ENCODE measurements around the gene NFIA.
"Not testable (repeated sequence)": the region's sequence is repeated elsewhere in the genome, so short reads cannot be mapped to it uniquely, and the experiment has no call there.

Gene NFIA

DNA sequence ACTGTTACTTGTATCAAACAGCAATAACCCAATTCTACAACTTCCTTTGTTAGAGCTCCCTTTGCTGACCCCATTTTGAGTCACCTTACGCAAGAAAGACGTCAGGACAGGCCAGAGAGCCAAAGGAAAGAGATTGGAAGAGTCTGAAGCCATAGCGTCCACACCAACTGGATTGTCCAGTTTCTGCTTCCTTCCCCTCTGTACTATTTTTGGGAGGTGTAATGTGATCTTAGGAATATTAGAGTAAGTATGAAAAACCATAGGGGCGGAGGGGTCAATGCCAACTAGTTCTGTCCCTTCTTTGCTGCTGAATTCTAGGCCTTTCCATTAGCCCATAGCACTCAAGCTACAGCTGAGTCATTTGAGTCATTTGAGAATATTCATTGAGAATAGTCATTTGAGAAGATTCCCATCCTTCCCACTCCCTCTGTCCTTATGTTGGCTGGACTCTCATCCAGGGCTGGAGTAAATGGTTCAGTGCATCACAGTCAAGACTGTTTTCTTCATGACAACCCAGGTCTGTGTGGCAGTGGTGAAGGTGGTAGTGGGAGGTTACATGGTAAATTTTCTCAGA, 14.8 kb upstream of the NFIA start:
- H3K9me3 ChIP-seq (ENCODE audit: control insufficient read depth, low read depth, low read length): no peaks in the 10 kb centered on the region
- H3K9ac ChIP-seq (ENCODE audit: low read length): no peak overlapping the region
- no peak overlapping the region for H3K27ac ChIP-seq (ENCODE audit: low read length)
- H3K36me3 ChIP-seq (ENCODE audit: control insufficient read depth, low read depth, low read length): no peaks in the 10 kb centered on the region
- H3K27me3 ChIP-seq (ENCODE audit: control insufficient read depth, insufficient read depth, low read length): peaks cover 20% of the 10 kb centered on the region
- H3K4me3 ChIP-seq (ENCODE audit: low read length): no peak overlapping the region
- H3K4me1 ChIP-seq (ENCODE audit: control insufficient read depth, low read depth, low read length): peaks cover 8% of the 10 kb centered on the region

DNA sequence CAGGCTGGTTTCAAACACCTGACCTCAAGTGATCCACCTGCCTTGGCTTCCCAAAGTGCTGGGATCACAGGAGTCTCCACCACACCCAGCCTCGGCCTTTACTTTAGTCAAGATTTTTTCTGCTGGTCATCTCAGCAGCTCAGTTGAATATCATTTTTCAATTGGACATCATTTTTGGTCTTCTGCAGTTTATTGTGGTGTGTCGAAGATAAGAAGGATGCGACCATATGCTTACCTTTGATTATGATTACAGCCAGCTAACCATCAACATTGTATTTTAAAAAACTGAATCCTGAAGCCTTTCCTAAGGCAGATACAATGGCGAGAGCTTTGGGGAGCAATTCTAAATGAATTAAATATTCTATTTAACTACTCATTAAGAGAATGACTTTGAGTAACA, 12.3 kb upstream of the NFIA start:
- Histone ChIP-seq H3K9ac (ENCODE audit: low read length) (no peak overlapping the region), H3K4me1 (ENCODE audit: control insufficient read depth, low read depth, low read length) (peaks cover 8% of the 10 kb centered on the region), H3K4me3 (ENCODE audit: low read length) (no peak overlapping the region), H3K27ac (ENCODE audit: low read length) (no peak overlapping the region), H3K27me3 (ENCODE audit: control insufficient read depth, insufficient read depth, low read length) (peaks cover 28% of the 10 kb centered on the region), H3K9me3 (ENCODE audit: control insufficient read depth, low read depth, low read length) (no peaks in the 10 kb centered on the region), H3K36me3 (ENCODE audit: control insufficient read depth, low read depth, low read length) (no peaks in the 10 kb centered on the region)

DNA sequence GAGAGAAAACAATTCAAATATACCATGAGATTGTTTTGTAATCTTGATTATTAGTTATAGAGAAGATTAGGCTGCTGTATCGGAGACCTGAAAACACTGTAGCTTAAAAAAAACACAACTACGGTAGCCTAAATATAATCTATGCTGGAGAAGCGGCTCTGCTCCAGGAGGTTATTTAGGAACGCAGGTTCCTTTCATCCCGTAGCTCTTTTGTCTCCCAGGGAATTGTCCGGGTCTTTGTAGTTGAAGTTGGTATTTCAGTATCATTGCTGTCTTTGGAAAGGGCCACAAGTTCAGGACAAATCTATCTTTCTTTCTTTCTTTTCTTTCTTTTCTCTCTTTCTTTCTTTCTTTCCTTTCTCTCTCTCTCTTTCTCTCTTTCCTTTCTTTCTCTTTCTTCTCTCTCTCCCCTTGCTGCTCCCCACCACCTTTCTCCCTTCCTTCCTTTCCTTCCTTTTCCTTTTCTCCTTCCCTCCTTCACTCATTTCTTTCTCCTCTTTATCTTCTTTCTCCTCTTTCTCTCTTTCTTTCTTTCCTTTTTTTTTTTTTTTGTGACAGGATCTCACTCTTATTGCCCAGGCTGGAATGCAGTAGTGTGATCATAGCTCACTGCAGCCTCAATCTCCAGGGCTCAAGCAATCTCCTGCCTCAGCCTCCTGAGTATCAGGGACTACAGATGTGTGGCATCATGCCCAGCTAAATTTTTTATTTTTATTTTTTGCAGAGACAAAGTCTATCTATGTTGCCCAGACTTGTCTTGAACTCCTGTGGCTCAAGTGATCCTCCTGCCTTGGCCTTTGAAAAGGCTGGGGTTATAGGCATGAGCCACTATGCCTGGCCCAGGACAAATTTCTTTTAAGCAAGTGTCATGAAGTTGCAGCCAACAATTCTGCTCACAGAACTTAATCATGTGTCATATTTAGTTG, 10.9 kb upstream of the NFIA start:
- H3K4me1 ChIP-seq (ENCODE audit: control insufficient read depth, low read depth, low read length): peaks cover 13% of the 10 kb centered on the region
- H3K4me3 ChIP-seq (ENCODE audit: low read length): no peak overlapping the region
- H3K27ac ChIP-seq (ENCODE audit: low read length): no peak overlapping the region
- H3K9ac ChIP-seq (ENCODE audit: low read length): no peak overlapping the region
- H3K36me3 ChIP-seq (ENCODE audit: control insufficient read depth, low read depth, low read length): no peaks in the 10 kb centered on the region
- H3K27me3 ChIP-seq (ENCODE audit: control insufficient read depth, insufficient read depth, low read length): peaks cover 42% of the 10 kb centered on the region
- no peaks in the 10 kb centered on the region for H3K9me3 ChIP-seq (ENCODE audit: control insufficient read depth, low read depth, low read length)

DNA sequence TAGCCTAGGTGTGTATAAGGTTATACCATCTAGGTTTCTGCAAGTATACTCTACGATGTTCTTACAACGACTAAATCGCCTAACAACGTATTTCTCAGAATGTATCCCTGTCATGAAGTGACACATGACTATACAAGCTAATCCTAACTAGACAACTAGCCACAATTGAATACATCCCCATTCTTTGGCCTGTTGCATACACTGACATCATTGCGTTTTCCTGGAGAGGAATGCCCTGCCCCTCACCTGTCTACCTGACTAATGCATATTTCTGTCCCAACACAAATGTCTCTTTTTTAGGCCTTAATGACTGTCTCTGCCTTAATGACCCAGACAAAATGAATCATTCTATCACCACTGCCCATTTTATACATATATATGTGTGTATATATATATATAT, 8.5 kb upstream of the NFIA start:
- no peak overlapping the region for H3K4me3 ChIP-seq (ENCODE audit: low read length)
- no peak overlapping the region for H3K27ac ChIP-seq (ENCODE audit: low read length)
- H3K9me3 ChIP-seq (ENCODE audit: control insufficient read depth, low read depth, low read length): no peaks in the 10 kb centered on the region
- H3K27me3 ChIP-seq (ENCODE audit: control insufficient read depth, insufficient read depth, low read length): peaks cover 57% of the 10 kb centered on the region
- H3K36me3 ChIP-seq (ENCODE audit: control insufficient read depth, low read depth, low read length): no peaks in the 10 kb centered on the region
- H3K4me1 ChIP-seq (ENCODE audit: control insufficient read depth, low read depth, low read length): peaks cover 22% of the 10 kb centered on the region
- no peak overlapping the region for H3K9ac ChIP-seq (ENCODE audit: low read length)

DNA sequence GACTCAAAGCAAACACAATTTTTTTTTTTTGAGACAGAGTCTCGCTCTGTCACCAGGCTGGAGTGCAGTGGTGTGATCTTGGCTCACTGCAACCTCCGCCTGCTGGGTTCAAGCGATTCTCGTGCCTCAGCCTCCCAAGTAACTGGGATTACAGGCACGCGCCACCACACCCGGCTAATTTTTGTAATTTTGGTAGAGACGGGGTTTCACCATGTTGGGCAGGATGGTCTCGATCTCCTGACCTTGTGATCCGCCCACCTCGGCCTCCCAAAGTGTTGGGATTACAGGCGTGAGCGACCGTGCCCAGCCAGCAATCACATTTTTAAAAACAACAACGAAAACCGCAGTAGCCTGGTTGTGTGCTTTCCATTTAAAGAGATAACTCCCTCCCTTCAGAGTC, 6.5 kb upstream of the NFIA start:
- H3K27me3 ChIP-seq (ENCODE audit: control insufficient read depth, insufficient read depth, low read length): peaks cover 70% of the 10 kb centered on the region
- not testable (repeated sequence) for H3K27ac ChIP-seq (ENCODE audit: low read length); H3K9ac ChIP-seq (ENCODE audit: low read length); H3K9me3 ChIP-seq (ENCODE audit: control insufficient read depth, low read depth, low read length); H3K36me3 ChIP-seq (ENCODE audit: control insufficient read depth, low read depth, low read length)
- H3K4me3 ChIP-seq (ENCODE audit: low read length): peak overlapping the region; percentile 86
- H3K4me1 ChIP-seq (ENCODE audit: control insufficient read depth, low read depth, low read length): peaks cover 32% of the 10 kb centered on the region

DNA sequence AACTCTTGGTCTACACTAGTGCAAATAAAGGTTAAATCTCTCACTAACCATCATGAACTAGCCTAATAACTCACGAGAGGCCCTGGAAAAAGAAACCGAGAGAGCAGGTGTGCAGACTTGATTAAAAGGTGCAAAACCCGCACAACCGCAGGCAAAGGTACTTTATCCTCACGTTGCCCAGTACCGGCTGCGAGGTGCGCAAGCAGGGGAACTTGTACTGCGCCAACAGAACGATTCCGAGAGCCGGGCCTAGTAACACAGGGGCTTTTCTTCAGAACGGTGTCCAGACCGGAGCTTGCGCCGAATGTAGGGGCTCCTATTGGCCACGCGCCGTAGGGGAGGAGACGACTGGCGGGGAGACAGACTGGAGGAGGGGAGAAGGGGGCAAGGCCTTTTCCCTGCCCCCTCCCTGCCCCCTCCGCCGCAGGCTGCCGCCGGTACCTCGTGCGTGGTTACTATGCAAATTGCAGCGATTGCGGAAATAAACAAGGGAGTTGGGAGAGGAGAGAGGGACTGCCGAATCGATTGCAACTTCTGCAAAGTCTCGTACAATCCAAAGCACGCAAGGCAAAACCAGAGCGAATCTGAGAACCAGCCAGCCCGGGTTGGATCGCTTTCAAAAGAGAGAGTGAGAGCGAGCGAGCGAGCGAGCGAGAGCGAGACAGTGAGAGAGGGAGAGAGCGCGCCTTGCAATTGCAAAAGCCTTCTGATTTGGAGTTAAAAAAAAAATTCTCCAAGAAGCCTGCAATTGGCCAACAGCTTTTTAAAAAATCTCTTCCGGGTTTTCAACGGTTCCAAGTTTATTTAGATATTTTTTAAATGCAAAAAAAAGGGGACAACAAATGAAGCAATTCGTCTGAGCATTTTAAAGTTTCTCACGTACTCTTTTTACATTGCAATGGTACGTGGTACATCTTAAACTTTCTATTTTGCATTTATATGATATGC, 5.4 kb upstream of the NFIA start:
- peak overlapping the region; percentile 86 for H3K4me3 ChIP-seq (ENCODE audit: low read length)
- no peaks in the 10 kb centered on the region for H3K9me3 ChIP-seq (ENCODE audit: control insufficient read depth, low read depth, low read length)
- no peak overlapping the region for H3K27ac ChIP-seq (ENCODE audit: low read length)
- peaks cover 34% of the 10 kb centered on the region for H3K4me1 ChIP-seq (ENCODE audit: control insufficient read depth, low read depth, low read length)
- H3K27me3 ChIP-seq (ENCODE audit: control insufficient read depth, insufficient read depth, low read length): peaks cover 72% of the 10 kb centered on the region
- peak overlapping the region; percentile 75 for H3K9ac ChIP-seq (ENCODE audit: low read length)
- H3K36me3 ChIP-seq (ENCODE audit: control insufficient read depth, low read depth, low read length): no peaks in the 10 kb centered on the region

DNA sequence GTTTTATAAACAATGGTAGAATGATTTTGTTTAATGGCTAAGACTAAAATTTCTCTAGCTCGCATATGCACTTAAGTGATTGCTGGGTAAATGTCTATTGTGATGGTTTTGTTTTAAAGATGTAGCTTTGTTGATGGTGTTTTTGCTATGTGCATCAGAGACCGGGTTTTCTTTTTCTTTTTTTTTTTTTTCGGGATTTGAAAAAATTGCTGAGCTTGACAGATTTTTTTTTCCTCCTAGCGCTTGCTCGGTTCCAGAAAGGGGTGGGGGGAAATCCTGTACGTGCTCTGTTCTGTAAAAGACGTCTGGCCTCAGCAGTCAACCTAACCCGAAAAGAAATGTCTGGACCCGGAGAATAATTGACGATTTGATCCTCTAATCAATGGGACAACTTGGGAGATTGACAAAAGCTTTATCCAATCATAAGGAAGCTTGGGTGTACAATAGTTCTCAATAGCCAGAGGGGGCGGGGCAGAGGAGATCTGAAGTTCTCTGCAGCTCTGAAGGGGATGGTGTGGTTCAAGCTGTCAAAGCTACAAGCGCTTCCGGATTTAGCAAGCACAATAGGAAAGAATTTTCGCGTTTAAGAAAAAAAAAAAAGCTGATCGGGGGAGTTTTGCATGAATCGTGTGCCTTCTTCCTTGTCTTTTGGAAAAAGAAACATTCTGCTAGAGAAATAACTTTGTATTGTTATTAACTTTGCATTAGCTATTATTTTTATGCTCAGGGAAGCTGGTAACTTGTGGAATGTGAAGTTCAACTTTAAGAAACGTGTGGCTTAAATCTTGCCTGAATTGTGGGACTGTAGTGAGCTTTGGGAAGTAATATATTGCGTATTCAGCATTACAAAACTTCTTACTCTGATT, 4.5 kb upstream of the NFIA start:
- Histone ChIP-seq H3K4me1 (ENCODE audit: control insufficient read depth, low read depth, low read length) (peaks cover 34% of the 10 kb centered on the region), H3K36me3 (ENCODE audit: control insufficient read depth, low read depth, low read length) (no peaks in the 10 kb centered on the region), H3K27ac (ENCODE audit: low read length) (no peak overlapping the region), H3K9me3 (ENCODE audit: control insufficient read depth, low read depth, low read length) (no peaks in the 10 kb centered on the region), H3K4me3 (ENCODE audit: low read length) (peak overlapping the region; percentile 86), H3K27me3 (ENCODE audit: control insufficient read depth, insufficient read depth, low read length) (peaks cover 71% of the 10 kb centered on the region), H3K9ac (ENCODE audit: low read length) (peak overlapping the region; percentile 75)

DNA sequence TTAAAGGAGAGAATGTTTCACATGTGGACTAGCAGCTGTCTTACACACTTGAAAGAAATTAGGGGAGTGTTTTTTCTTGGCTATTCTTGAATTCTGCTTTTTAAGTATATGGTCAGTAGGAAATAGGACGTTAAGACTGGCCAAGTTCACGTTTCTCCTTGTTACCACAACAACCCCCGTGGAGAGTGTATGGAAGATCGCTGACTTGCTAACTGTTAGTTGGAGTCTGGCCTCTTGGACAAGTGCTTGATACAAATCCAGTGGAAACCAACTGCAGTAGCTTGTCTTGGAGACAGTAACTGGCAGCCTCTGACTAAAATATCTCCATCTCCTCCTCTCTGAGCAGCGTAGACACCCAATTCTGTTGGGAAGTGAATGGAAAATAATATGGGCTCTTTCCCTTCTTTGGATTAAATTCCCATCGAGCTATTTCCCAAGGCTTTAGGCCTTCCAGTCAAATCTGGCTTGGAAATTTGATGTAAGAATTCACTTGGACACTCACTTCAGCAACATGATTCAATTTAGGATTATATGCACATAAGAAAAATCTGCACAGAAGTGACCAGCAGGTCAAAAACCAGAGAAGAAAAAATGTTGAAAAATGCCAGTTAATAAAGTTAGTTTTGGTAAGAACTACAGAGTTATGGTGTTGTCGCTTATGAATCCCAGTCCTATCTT, 3.6 kb upstream of the NFIA start:
- Histone ChIP-seq H3K27me3 (ENCODE audit: control insufficient read depth, insufficient read depth, low read length) (peaks cover 79% of the 10 kb centered on the region), H3K9me3 (ENCODE audit: control insufficient read depth, low read depth, low read length) (no peaks in the 10 kb centered on the region), H3K4me3 (ENCODE audit: low read length) (peak overlapping the region; percentile 86), H3K4me1 (ENCODE audit: control insufficient read depth, low read depth, low read length) (peaks cover 34% of the 10 kb centered on the region), H3K36me3 (ENCODE audit: control insufficient read depth, low read depth, low read length) (no peaks in the 10 kb centered on the region), H3K27ac (ENCODE audit: low read length) (no peak overlapping the region), H3K9ac (ENCODE audit: low read length) (no peak overlapping the region)

DNA sequence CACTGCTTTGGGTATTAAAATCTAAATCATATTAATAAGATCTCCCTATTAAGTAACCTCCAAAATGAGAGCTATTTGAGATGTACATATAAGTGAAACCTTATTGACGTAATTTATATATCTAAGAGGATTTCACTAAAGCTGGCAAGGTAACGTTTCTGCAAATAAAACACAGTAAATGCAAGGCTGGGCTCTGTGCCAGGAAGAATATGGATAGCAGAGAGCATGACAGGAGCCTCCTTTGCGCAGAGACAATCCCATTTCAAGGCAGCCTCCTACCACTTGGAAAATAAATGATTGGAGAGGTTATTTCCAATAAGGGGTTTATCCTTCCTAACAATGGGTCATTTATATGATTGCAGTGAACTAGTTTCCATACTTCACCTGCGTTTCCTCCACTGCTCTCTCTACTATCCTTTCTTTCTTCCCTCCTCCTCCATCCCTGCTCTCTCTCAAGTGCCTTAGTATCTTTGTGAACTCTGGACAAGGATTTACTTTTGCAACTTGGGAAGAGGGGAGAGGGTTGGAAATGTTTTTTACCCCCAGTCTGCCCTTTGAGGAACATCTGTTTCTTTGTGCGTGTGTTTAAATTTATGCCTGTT, 3.0 kb upstream of the NFIA start:
- Histone ChIP-seq H3K9me3 (ENCODE audit: control insufficient read depth, low read depth, low read length) (no peaks in the 10 kb centered on the region), H3K4me3 (ENCODE audit: low read length) (peak overlapping the region; percentile 54), H3K36me3 (ENCODE audit: control insufficient read depth, low read depth, low read length) (no peaks in the 10 kb centered on the region), H3K4me1 (ENCODE audit: control insufficient read depth, low read depth, low read length) (peaks cover 38% of the 10 kb centered on the region), H3K9ac (ENCODE audit: low read length) (no peak overlapping the region), H3K27ac (ENCODE audit: low read length) (no peak overlapping the region), H3K27me3 (ENCODE audit: control insufficient read depth, insufficient read depth, low read length) (peaks cover 85% of the 10 kb centered on the region)

DNA sequence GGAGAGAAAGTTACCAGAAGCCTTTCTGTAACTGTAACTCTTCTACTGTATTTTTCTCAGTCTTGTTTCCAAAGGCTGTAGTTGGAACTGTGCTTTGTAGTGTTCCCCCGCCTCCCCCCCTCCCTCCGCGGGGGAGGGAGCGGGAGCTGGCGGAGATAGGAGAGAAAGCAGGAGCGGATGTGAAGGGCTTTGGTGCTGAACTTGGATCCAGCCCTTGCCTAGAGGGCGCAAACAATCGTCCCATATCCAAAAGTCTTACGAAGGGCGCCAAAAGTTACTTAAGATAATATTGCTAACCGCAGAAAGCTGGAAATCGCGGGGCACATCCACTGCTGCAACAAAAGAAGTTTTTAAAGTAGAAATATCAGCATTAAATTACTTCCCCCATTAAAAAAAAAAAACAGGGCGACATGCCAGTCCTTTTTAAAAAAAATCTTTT, 2.4 kb upstream of the NFIA start:
- Histone ChIP-seq H3K9ac (ENCODE audit: low read length) (no peak overlapping the region), H3K4me3 (ENCODE audit: low read length) (peak overlapping the region; percentile 54), H3K27ac (ENCODE audit: low read length) (no peak overlapping the region)

More for the DNA sequence above, 2.4 kb upstream of the NFIA start:
- H3K9me3 ChIP-seq (ENCODE audit: control insufficient read depth, low read depth, low read length): no peaks in the 10 kb centered on the region
- peaks cover 87% of the 10 kb centered on the region for H3K27me3 ChIP-seq (ENCODE audit: control insufficient read depth, insufficient read depth, low read length)
- peaks cover 38% of the 10 kb centered on the region for H3K4me1 ChIP-seq (ENCODE audit: control insufficient read depth, low read depth, low read length)
- no peaks in the 10 kb centered on the region for H3K36me3 ChIP-seq (ENCODE audit: control insufficient read depth, low read depth, low read length)
